Measurements from ENCODE around the gene COL24A1. TPM values are rescaled to one million over a fixed set of nuclear protein-coding genes. Genes with fewer than 3 reads are reported as not detected.

COL24A1 gene
- total RNA-seq, result under 0.01 and 0.51 TPM in 2 replicates

GRCh38 chr1:86156566-86157455, at the start of gene COL24A1:
COL24A1 (minus strand) TSS chr1:86156772; CDS start chr1:86156396, 376 bp downstream.

GRCh38 chr1:85707990-85708828, 448.4 kb downstream of the COL24A1 start, which contains the start of gene ZNHIT6:
ZNHIT6 (minus strand) TSS chr1:85708433; CDS start chr1:85708284, 149 bp downstream.

Other genes starting within 250 kb of the COL24A1 start
- 7.0 and 7.7 TPM in 2 replicates for gene ODF2L, start 239.6 kb upstream of the COL24A1 start, total RNA-seq

All from mesangial cell (primary cell).